Fibroblast of villous mesenchyme (primary cell): ENCODE measurements around the gene SYPL1. TPM values are rescaled to one million over a fixed set of nuclear protein-coding genes. Genes with fewer than 3 reads are reported as not detected.

Experiments used
- DNase-seq: peaks from one replicate; pipeline ENCODE4 v3.0.0-alpha.2; 2010; ENCODE audit warnings: low read depth
- H3K4me3 ChIP-seq: 2 replicates; pipeline ENCODE4 v1.5.1; 2011; ENCODE audit warnings: low read depth, mild to moderate bottlenecking, low read length
- total RNA-seq: library from RNA; depleted of rRNA; stranded (reverse); fragments of >200 nt; gene quantifications from 2 replicates; pipeline ENCODE4 v1.2.3, GENCODE V29; 2012
- TF ChIP-seq, protein P1 (sequence below): IDR thresholded peaks from 2 replicates; pipeline ENCODE4 v1.5.1; 2012; ENCODE audit warnings: low read depth, mild to moderate bottlenecking, low read length; ENCODE audit not compliant: insufficient read depth

Gene SYPL1
- total RNA-seq, 1 donor, result 55.3 TPM

DNA sequence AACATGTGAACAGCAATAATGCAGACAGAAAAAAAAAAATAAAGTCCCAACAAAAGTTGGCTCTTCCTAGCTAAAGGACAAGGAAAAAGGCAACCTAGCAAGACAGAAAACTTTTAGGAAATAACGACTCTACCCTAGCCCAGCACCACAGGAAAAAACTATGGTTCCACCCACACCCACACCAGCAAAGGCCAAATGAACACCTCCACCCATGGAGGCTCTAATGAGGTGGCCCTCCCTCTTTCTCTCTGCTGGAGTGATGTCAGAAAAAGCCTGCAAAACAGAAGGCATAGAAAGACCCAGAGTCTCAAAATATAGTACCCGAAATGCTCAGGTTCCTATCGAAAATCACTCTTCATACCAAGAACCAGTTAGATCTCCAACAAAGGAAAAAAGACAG, 28.4 kb downstream of the SYPL1 start:
- no peak for DNase-seq
- TF ChIP-seq, protein P1, sequence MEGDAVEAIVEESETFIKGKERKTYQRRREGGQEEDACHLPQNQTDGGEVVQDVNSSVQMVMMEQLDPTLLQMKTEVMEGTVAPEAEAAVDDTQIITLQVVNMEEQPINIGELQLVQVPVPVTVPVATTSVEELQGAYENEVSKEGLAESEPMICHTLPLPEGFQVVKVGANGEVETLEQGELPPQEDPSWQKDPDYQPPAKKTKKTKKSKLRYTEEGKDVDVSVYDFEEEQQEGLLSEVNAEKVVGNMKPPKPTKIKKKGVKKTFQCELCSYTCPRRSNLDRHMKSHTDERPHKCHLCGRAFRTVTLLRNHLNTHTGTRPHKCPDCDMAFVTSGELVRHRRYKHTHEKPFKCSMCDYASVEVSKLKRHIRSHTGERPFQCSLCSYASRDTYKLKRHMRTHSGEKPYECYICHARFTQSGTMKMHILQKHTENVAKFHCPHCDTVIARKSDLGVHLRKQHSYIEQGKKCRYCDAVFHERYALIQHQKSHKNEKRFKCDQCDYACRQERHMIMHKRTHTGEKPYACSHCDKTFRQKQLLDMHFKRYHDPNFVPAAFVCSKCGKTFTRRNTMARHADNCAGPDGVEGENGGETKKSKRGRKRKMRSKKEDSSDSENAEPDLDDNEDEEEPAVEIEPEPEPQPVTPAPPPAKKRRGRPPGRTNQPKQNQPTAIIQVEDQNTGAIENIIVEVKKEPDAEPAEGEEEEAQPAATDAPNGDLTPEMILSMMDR, result no peak
- no peak overlapping the region for H3K4me3 ChIP-seq

DNA sequence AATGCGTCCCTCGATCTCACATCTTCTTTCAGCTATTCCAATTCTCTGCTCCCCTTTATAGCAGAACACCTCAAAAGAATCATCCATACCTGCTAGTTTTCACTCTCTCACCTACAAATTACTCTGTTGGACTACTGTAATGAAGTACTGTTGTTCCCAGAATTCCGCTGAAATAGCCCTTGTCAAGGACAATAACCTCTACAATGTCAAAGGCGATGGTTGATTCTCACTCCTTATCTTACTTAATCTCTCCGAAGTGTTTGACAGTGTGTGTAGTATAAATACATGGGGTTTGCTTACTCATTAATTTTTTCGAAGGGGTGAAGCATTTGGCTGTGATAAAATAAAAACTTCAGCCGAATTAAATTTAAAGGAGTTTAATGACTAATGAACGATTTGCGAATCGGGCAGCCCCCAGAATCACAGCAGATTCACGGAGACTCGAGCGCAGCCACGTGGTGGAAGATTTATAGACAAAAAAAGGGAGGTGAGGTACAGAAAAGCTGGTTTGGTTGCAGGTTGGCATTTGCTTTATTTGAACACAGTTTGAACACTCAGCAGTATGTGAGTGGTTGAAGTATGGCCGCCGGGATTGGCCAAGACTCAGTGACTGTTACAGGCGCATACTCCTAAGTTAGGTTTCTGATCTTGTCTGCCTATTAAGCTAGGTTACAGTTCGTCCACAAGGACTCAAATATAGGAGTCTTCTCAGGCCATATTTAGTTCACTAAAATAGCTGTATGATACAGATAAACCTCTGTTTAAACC, 29.8 kb downstream of the SYPL1 start:
- DNase-seq, result no peak
- TF ChIP-seq, protein P1, result no peak
- H3K4me3 ChIP-seq, result no peak overlapping the region

GRCh38 chr7:106080300-106080987, 31.7 kb downstream of the SYPL1 start:
- DNase-seq, result no peak
- no peak overlapping the region for H3K4me3 ChIP-seq
- TF ChIP-seq, protein P1, result no peak

GRCh38 chr7:106076537-106076936, 35.6 kb downstream of the SYPL1 start:
- no peak for DNase-seq
- TF ChIP-seq, protein P1, result no peak
- no peak overlapping the region for H3K4me3 ChIP-seq

- DNase-seq, result no peak
- H3K4me3 ChIP-seq, result no peak overlapping the region
- TF ChIP-seq, protein P1, result no peak
These were observed 36.2 kb downstream of the SYPL1 start for GRCh38 chr7:106075937-106076336.

GRCh38 chr7:106074257-106074656, 37.9 kb downstream of the SYPL1 start:
- H3K4me3 ChIP-seq, result no peak overlapping the region
- no peak for DNase-seq
- TF ChIP-seq, protein P1, result no peak

GRCh38 chr7:106073701-106074100, 38.4 kb downstream of the SYPL1 start:
- no peak overlapping the region for H3K4me3 ChIP-seq
- no peak for DNase-seq
- TF ChIP-seq, protein P1, result no peak
